ENCODE results near the gene MEGF8. TPM values are rescaled to one million over a fixed set of nuclear protein-coding genes. Genes with fewer than 3 reads are reported as not detected.

The MEGF8 gene
- total RNA-seq, 2 donors from 2014 or later = 3.0 to 3.1 TPM

GRCh38 chr19:42283188-42284065 lies 42.0 kb upstream of the MEGF8 start:
- Mint-ChIP-seq H3K27ac (no peak overlapping the region), H3K4me1 (peaks cover 35% of the 10 kb centered on the region), H3K36me3 (ENCODE audit: low read depth) (peaks cover 47% of the 10 kb centered on the region), H3K27me3 (no peaks in the 10 kb centered on the region), H3K4me3 (no peak overlapping the region), H3K9me3 (no peaks in the 10 kb centered on the region)
- ATAC-seq (replicated peaks) = peak; percentile 73

DNA sequence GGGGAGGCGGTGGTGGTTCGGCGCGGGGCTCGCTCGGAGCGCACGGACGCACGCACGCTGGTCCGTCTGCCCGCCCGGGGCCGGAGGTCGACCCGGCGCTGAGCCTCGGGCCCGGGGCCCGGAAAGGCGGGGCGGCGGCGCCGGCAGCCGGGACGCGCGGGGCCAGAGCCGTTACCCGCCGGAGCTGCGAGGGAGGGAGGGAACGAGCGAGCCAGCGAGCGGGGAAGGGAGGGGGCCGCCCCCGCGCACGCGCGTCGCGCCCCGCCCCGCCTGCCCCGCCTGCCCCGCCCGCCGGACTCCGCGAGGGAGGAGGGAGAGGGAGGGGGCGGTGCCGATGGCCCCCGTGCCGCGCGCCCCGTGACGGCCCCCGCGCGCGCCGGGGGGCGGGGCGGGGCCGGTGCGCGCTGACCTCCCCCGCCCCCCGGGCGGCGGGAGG lies 41.4 kb upstream of the MEGF8 start:
- Mint-ChIP-seq H3K36me3 (ENCODE audit: low read depth) (peaks cover 47% of the 10 kb centered on the region), H3K4me3 (no peak overlapping the region), H3K9me3 (no peaks in the 10 kb centered on the region), H3K27ac (no peak overlapping the region), H3K4me1 (peaks cover 28% of the 10 kb centered on the region), H3K27me3 (no peaks in the 10 kb centered on the region)
- ATAC-seq (replicated peaks) = peak; percentile 32

DNA sequence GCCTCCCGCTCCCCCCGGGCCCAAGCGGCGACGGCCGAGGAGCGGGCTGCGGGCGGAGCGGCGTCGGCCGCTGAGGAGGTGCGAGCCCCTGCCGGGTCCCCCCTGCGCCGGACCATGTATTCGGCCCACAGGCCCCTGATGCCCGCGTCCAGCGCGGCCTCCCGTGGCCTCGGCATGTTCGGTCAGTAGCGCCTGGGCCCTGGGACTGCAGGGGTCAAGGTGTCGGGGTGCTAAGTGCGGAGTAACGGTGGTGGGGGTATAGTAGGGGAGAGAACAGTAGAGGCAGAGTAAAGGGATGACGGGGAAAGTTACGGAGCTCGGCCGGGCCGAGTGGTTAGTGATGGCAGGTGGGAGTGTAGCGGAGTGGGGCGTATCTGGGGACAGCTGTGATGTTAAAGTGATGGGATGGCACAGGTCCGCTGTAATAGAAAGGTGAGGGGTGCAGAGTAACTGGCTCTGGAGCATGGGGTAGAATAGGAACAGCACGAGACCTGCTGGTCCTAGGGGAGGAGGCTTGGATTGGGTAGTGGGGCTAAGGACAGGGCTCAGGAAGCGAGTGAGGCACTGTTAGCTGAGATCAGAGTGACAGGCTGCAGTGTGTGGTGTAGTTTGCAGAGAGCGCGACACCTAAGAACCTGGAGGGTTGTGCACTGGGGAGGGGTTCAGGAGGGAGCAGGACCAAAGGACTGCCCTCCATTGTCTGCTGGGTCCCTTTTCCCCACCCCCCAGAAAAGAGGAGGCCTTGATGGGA lies 40.7 kb upstream of the MEGF8 start:
- peaks cover 22% of the 10 kb centered on the region for H3K4me1 Mint-ChIP-seq
- peaks cover 47% of the 10 kb centered on the region for H3K36me3 Mint-ChIP-seq (ENCODE audit: low read depth)
- H3K27me3 Mint-ChIP-seq = no peaks in the 10 kb centered on the region
- peak overlapping the region; percentile 96 for H3K4me3 Mint-ChIP-seq
- no peaks in the 10 kb centered on the region for H3K9me3 Mint-ChIP-seq
- no peak for ATAC-seq (replicated peaks)
- peak overlapping the region; percentile 92 for H3K27ac Mint-ChIP-seq

DNA sequence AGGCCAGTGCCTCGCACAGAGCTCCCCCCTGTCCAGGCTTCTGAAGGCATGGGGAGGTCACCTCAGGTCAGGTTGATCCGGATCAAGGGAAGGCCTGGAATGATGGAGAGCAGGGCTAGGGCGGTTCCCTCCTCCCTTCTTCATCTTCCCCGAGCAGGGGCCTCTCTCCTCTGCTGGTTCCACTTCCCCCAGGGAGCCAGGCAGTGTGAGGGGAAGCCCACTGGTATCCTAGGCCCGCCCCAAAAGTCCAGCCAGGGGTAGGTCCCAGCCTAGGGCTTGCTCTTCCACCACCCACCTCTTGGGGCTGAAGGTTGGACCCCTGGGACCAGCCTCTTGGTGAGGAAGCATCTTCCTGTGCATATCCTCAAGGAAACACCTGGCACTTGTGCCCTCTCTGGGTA lies 39.9 kb upstream of the MEGF8 start:
- no peaks in the 10 kb centered on the region for H3K27me3 Mint-ChIP-seq
- peak overlapping the region; percentile 70 for H3K27ac Mint-ChIP-seq

DNA sequence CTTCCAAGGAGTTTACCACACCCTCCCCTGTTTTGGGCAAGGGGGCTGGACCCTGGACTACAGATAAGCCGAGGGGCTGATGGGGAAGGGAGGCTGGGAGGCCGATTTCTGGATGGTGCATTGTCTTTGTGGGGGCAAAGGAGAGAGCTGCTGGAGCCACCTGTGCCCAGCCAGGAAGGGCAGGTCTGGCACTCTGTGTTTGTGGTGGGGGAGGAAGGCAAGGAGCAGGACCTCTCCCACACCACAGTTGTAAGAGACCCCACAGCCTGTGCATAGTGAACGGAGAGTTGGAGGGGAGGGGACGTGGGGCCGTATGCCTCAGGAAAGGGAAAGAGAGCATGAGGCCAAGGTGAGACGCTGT lies 39.5 kb upstream of the MEGF8 start:
- no peaks in the 10 kb centered on the region for H3K9me3 Mint-ChIP-seq
- H3K36me3 Mint-ChIP-seq (ENCODE audit: low read depth) = peaks cover 56% of the 10 kb centered on the region
- peak overlapping the region; percentile 70 for H3K27ac Mint-ChIP-seq
- ATAC-seq (replicated peaks) = no peak
- H3K27me3 Mint-ChIP-seq = no peaks in the 10 kb centered on the region
- peak overlapping the region; percentile 96 for H3K4me3 Mint-ChIP-seq
- H3K4me1 Mint-ChIP-seq = peaks cover 22% of the 10 kb centered on the region

More for the DNA sequence above, 39.9 kb upstream of the MEGF8 start:
- peak overlapping the region; percentile 96 for H3K4me3 Mint-ChIP-seq
- ATAC-seq (replicated peaks) = no peak
- peaks cover 54% of the 10 kb centered on the region for H3K36me3 Mint-ChIP-seq (ENCODE audit: low read depth)
- H3K4me1 Mint-ChIP-seq = peaks cover 22% of the 10 kb centered on the region
- no peaks in the 10 kb centered on the region for H3K9me3 Mint-ChIP-seq

- Mint-ChIP-seq H3K27me3 (no peaks in the 10 kb centered on the region), H3K4me3 (peak overlapping the region; percentile 96), H3K9me3 (no peaks in the 10 kb centered on the region), H3K4me1 (peaks cover 23% of the 10 kb centered on the region), H3K36me3 (ENCODE audit: low read depth) (peaks cover 61% of the 10 kb centered on the region), H3K27ac (peak overlapping the region; percentile 70)
- ATAC-seq (replicated peaks) = no peak
Measured at GRCh38 chr19:42286349-42287016, 39.0 kb upstream of the MEGF8 start.

- H3K9me3 Mint-ChIP-seq = no peaks in the 10 kb centered on the region
- ATAC-seq (replicated peaks) = no peak
- no peaks in the 10 kb centered on the region for H3K27me3 Mint-ChIP-seq
- H3K4me1 Mint-ChIP-seq = peaks cover 23% of the 10 kb centered on the region
- H3K27ac Mint-ChIP-seq = no peak overlapping the region
- peaks cover 69% of the 10 kb centered on the region for H3K36me3 Mint-ChIP-seq (ENCODE audit: low read depth)
- no peak overlapping the region for H3K4me3 Mint-ChIP-seq
Measured at GRCh38 chr19:42287017-42287826, 38.2 kb upstream of the MEGF8 start.

DNA sequence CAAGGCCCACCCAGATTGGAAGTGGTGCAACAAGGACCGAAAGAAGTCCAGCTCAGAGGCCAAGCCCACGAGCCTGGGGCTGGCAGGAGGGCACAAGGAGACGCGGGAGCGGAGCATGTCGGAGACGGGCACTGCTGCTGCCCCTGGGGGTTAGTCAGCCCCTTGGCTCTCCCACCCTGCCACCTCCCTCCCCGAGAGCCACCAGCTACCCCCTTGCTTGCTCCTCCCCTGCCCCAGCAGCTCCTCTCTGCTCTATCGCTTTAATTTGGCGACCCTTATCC lies 37.7 kb upstream of the MEGF8 start:
- Mint-ChIP-seq H3K4me3 (no peak overlapping the region), H3K36me3 (ENCODE audit: low read depth) (peaks cover 74% of the 10 kb centered on the region), H3K27me3 (no peaks in the 10 kb centered on the region), H3K4me1 (peaks cover 19% of the 10 kb centered on the region), H3K27ac (no peak overlapping the region), H3K9me3 (no peaks in the 10 kb centered on the region)
- no peak for ATAC-seq (replicated peaks)

DNA sequence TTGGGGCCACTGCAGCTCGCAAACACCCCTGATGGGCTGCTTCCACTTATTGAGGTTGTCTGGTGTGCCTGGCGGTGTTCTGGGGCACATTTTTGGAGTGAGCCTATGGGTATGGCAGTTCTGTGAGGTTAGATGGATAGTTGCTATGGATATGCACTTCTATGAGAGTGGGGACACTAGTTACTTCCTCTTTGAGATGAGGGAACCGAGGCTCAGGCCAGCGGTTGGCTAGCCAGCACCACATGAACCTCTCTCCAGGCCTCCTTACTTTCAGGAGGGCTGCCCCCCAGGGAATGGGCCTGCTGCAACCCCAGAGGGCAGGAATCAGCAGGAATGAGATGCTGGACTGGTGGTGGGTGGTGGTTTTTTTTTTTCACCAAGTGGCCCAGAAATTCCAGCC lies 37.0 kb upstream of the MEGF8 start:
- Mint-ChIP-seq H3K27me3 (no peaks in the 10 kb centered on the region), H3K9me3 (no peaks in the 10 kb centered on the region), H3K4me3 (no peak overlapping the region), H3K4me1 (peaks cover 19% of the 10 kb centered on the region), H3K36me3 (ENCODE audit: low read depth) (peaks cover 78% of the 10 kb centered on the region), H3K27ac (no peak overlapping the region)
- no peak for ATAC-seq (replicated peaks)

GRCh38 chr19:42288881-42289555 lies 36.4 kb upstream of the MEGF8 start:
- H3K4me1 Mint-ChIP-seq = peaks cover 19% of the 10 kb centered on the region
- no peaks in the 10 kb centered on the region for H3K9me3 Mint-ChIP-seq
- peaks cover 84% of the 10 kb centered on the region for H3K36me3 Mint-ChIP-seq (ENCODE audit: low read depth)
- H3K27ac Mint-ChIP-seq = no peak overlapping the region
- no peaks in the 10 kb centered on the region for H3K27me3 Mint-ChIP-seq
- no peak overlapping the region for H3K4me3 Mint-ChIP-seq
- no peak for ATAC-seq (replicated peaks)

GRCh38 chr19:42289556-42290041 lies 35.8 kb upstream of the MEGF8 start:
- Mint-ChIP-seq H3K4me1 (peaks cover 18% of the 10 kb centered on the region), H3K27me3 (no peaks in the 10 kb centered on the region), H3K4me3 (no peak overlapping the region), H3K9me3 (no peaks in the 10 kb centered on the region), H3K27ac (no peak overlapping the region), H3K36me3 (ENCODE audit: low read depth) (peaks cover 89% of the 10 kb centered on the region)
- ATAC-seq (replicated peaks) = no peak

GRCh38 chr19:42290136-42290522 lies 35.3 kb upstream of the MEGF8 start:
- ATAC-seq (replicated peaks) = no peak

GRCh38 chr19:42290523-42291434 lies 34.7 kb upstream of the MEGF8 start:
- H3K36me3 Mint-ChIP-seq (ENCODE audit: low read depth) = peaks cover 83% of the 10 kb centered on the region

More at GRCh38 chr19:42290136-42290522, 35.3 kb upstream of the MEGF8 start:
- Mint-ChIP-seq H3K27me3 (no peaks in the 10 kb centered on the region), H3K4me1 (peaks cover 13% of the 10 kb centered on the region), H3K9me3 (no peaks in the 10 kb centered on the region), H3K4me3 (no peak overlapping the region), H3K36me3 (ENCODE audit: low read depth) (peaks cover 85% of the 10 kb centered on the region), H3K27ac (no peak overlapping the region)

More at GRCh38 chr19:42290523-42291434, 34.7 kb upstream of the MEGF8 start:
- no peak overlapping the region for H3K4me3 Mint-ChIP-seq
- H3K27me3 Mint-ChIP-seq = no peaks in the 10 kb centered on the region
- ATAC-seq (replicated peaks) = peak; percentile 38
- peaks cover 11% of the 10 kb centered on the region for H3K4me1 Mint-ChIP-seq
- H3K9me3 Mint-ChIP-seq = no peaks in the 10 kb centered on the region
- no peak overlapping the region for H3K27ac Mint-ChIP-seq
